Upper lobe of left lung (tissue), 6 donors: ENCODE data around the gene AP5Z1. TPM values are rescaled to one million over a fixed set of nuclear protein-coding genes. Genes with fewer than 3 reads are reported as not detected.
A peak's percentile ranks its signal among the peaks of the same experiment; 100 is the strongest.

ENCODE experiments used
- ATAC-seq, 2 donors: fragments of 200-7000 bp; cut with Tn5 transposase; one replicate each; pipeline ENCODE4 v1.9.1; 2022; ENCODE audit warnings: mild to moderate bottlenecking in 2 of 2, moderate library complexity in 2 of 2; ENCODE audit not compliant: low FRiP score in 2 of 2
- DNase-seq, 2 donors: peaks; one replicate each; pipeline ENCODE4 v3.0.0-alpha.2; 2019 to 2020
- H3K27ac ChIP-seq, 4 donors: fragments of 200-600 bp; sonication (generic); one replicate each; pipeline ENCODE4 v1.5.1; 2016 to 2019
- H3K27me3 ChIP-seq, 4 donors: fragments of 200-600 bp; sonication (generic); one replicate each; pipeline ENCODE4 v1.5.1; 2017 to 2019
- H3K36me3 ChIP-seq, 4 donors: fragments of 200-600 bp; sonication (generic); one replicate each; pipeline ENCODE4 v1.5.1; 2016 to 2019
- H3K4me1 ChIP-seq, 4 donors: fragments of 200-600 bp; sonication (generic); one replicate each; pipeline ENCODE4 v1.5.1; 2018 to 2019
- H3K4me3 ChIP-seq, 4 donors: fragments of 200-600 bp; sonication (generic); one replicate each; pipeline ENCODE4 v1.5.1; 2017 to 2019; ENCODE audit warnings: mild to moderate bottlenecking in 2 of 4, moderate library complexity in 1 of 4
- H3K9me3 ChIP-seq, 4 donors: fragments of 200-600 bp; sonication (generic); one replicate each; pipeline ENCODE4 v1.5.1; 2018 to 2019
- CTCF ChIP-seq, 6 experiments: fragments of 450-650 bp in 4 of 6; fragments of 200-600 bp in 2 of 6; sonication (generic) in 2 of 6; IDR thresholded peaks; one replicate each; pipeline ENCODE4 v1.5.1; 2016 to 2019; ENCODE audit warnings: antibody characterized with exemption in 6 of 6
- EP300 ChIP-seq, 4 donors: sonication (generic); formaldehyde crosslinking; IDR thresholded peaks; one replicate each; pipeline ENCODE4 v1.5.1; 2017; ENCODE audit warnings: antibody characterized with exemption in 4 of 4, control low read depth in 2 of 4
- POLR2A ChIP-seq, 4 donors: fragments of 450-650 bp; IDR thresholded peaks; one replicate each; pipeline ENCODE4 v1.5.1; 2016 to 2017; ENCODE audit warnings: antibody characterized with exemption in 4 of 4, mild to moderate bottlenecking in 2 of 4
- POLR2AphosphoS5 ChIP-seq, 2 donors: sonication (generic); formaldehyde crosslinking; IDR thresholded peaks; one replicate each; pipeline ENCODE4 v1.5.1; 2017; ENCODE audit warnings: antibody characterized with exemption in 2 of 2
- WGBS, 2 donors: methylation state at CpG; one replicate each; pipeline ENCODE4 v1.1.5; 2017 to 2018; 5-methylcytosine and 5-hydroxymethylcytosine counted together
- total RNA-seq, 6 donors: library from RNA; depleted of rRNA in 4 of 6; stranded (reverse); fragments of >200 nt in 4 of 6; gene quantifications; one replicate each; pipeline versions ENCODE4 v1.1.0 to v1.2.1, GENCODE V29; 2016 to 2021
- donor health status: DM: no; HTN: no; CAD: no; lungs with moderate emphysema.
- donor health status: DM: no; HTN: yes; CAD: no; lungs with severe emphysema.

AP5Z1 gene
- total RNA-seq, 6 donors from 2014 or later: 23.4 to 152 (median 52.1) TPM

- Histone ChIP-seq H3K27ac (no peak overlapping the region), H3K36me3 (peaks cover 0 to 6% (median 0%) of the 10 kb centered on the region in 4 donors), H3K27me3 (no peaks in the 10 kb centered on the region), H3K4me3 (no peak overlapping the region), H3K4me1 (no peaks in the 10 kb centered on the region), H3K9me3 (no peaks in the 10 kb centered on the region)
- no peak for ATAC-seq
- WGBS, 2 donors: 82 to 88% methylated on average over 9 to 19 of the region's 20 CpGs
- no peak for TF ChIP-seq EP300 (IDR thresholded peaks at IDR 0.05)
- no peak for TF ChIP-seq POLR2A (IDR thresholded peaks at IDR 0.05)
- no peak for TF ChIP-seq CTCF (IDR thresholded peaks at IDR 0.05)
- no peak for TF ChIP-seq POLR2AphosphoS5 (IDR thresholded peaks at IDR 0.05)
- peak in 1 of 2 donors; percentile 68 for DNase-seq
These were observed 48.8 kb downstream of the AP5Z1 start for GRCh38 chr7:4824120-4824775.

- ATAC-seq (no peak), DNase-seq (peak in 1 of 2 donors; percentile 53)
- WGBS, 2 donors: 85 to 96% methylated on average over 13 to 15 of the region's 15 CpGs
- Histone ChIP-seq H3K9me3 (no peaks in the 10 kb centered on the region), H3K27me3 (no peaks in the 10 kb centered on the region), H3K27ac (no peak overlapping the region), H3K36me3 (peaks cover 0 to 6% (median 0%) of the 10 kb centered on the region in 4 donors), H3K4me3 (no peak overlapping the region), H3K4me1 (no peaks in the 10 kb centered on the region)
- TF ChIP-seq POLR2A (IDR thresholded peaks at IDR 0.05) (no peak), POLR2AphosphoS5 (IDR thresholded peaks at IDR 0.05) (no peak), CTCF (IDR thresholded peaks at IDR 0.05) (no peak), EP300 (IDR thresholded peaks at IDR 0.05) (no peak)
These were observed 49.7 kb downstream of the AP5Z1 start for GRCh38 chr7:4825081-4825480.

DNA sequence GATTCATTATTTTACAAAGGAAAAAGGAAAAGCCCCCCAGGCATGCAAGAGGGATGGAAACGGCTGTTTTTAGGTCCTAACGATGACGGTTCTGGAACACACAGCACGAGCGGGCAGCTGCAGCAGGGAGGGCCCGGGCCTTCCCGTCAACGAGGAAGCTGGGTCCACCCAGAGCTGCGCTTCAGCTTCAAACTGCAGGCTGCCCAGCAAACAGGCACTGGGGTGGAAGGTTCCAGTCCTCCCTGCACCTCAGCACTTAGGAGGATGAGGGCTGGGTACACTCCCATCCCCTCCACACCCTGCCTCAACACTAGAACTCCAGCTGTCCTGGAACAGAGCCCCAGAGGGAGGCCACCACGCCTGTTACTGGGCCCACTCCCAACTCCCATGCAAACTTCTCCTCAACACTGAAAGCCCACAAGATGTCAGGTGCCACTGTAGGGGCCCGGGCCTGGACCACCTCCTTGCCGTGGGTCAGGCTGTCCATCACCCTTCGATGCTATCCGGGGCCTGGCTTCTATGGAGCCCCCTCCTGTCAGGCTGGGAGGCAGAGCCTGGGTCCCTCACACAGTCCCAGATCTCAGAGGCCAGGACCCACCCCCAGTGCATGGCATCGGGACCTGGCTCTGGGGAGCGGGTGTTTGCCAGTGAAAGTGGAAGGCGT, 53.4 kb downstream of the AP5Z1 start:
- no peak overlapping the region for H3K27ac ChIP-seq
- no peaks in the 10 kb centered on the region for H3K4me1 ChIP-seq
- peaks cover 0 to 7% (median 0%) of the 10 kb centered on the region in 4 donors for H3K36me3 ChIP-seq
- no peak overlapping the region for H3K4me3 ChIP-seq
- no peak for DNase-seq
- H3K9me3 ChIP-seq: no peaks in the 10 kb centered on the region
- TF ChIP-seq CTCF (IDR thresholded peaks at IDR 0.05): no peak
- no peak for TF ChIP-seq EP300 (IDR thresholded peaks at IDR 0.05)
- no peak for TF ChIP-seq POLR2A (IDR thresholded peaks at IDR 0.05)
- TF ChIP-seq POLR2AphosphoS5 (IDR thresholded peaks at IDR 0.05): no peak
- WGBS, 2 donors: 88 to 92% methylated on average over 8 to 15 of the region's 17 CpGs
- ATAC-seq: peak; percentile 13 to 28
- no peaks in the 10 kb centered on the region for H3K27me3 ChIP-seq

GRCh38 chr7:4830176-4830575, 54.8 kb downstream of the AP5Z1 start:
- ATAC-seq (peak; percentile 74 to 81), DNase-seq (peak in 1 of 2 donors; percentile 69)
- no peaks in the 10 kb centered on the region for H3K4me1 ChIP-seq
- no peak overlapping the region for H3K4me3 ChIP-seq
- H3K27ac ChIP-seq: no peak overlapping the region
- peaks cover 0 to 21% (median 5%) of the 10 kb centered on the region in 4 donors for H3K36me3 ChIP-seq
- peak; percentile 65 to 92 (median 82) for TF ChIP-seq CTCF (IDR thresholded peaks at IDR 0.05)
- TF ChIP-seq POLR2A (IDR thresholded peaks at IDR 0.05): no peak
- TF ChIP-seq POLR2AphosphoS5 (IDR thresholded peaks at IDR 0.05): peak; percentile 11 to 24
- 49 to 55% methylated on average over 10 to 14 of the region's 14 CpGs for WGBS, 2 donors
- no peaks in the 10 kb centered on the region for H3K9me3 ChIP-seq
- no peaks in the 10 kb centered on the region for H3K27me3 ChIP-seq
